Fibroblast of mammary gland (primary cell): ENCODE measurements around the gene GATA6.
A peak's percentile ranks its signal among the peaks of the same experiment; 100 is the strongest.

ENCODE experiments used
- DNase-seq: peaks from one replicate; pipeline ENCODE4 v3.0.0-alpha.2; 2010; ENCODE audit warnings: low read depth
- H3K4me3 ChIP-seq: 2 replicates; pipeline ENCODE4 v1.5.1; 2011; ENCODE audit warnings: low read depth, mild to moderate bottlenecking, low read length, moderate library complexity; ENCODE audit not compliant: control insufficient read depth
- TF ChIP-seq, protein P1 (sequence below): conservative IDR thresholded peaks from 2 replicates; pipeline ENCODE4 v1.5.1; 2011; ENCODE audit warnings: low read depth, low read length, inconsistent platforms; ENCODE audit not compliant: control insufficient read depth, insufficient read depth

The GATA6 gene

DNA sequence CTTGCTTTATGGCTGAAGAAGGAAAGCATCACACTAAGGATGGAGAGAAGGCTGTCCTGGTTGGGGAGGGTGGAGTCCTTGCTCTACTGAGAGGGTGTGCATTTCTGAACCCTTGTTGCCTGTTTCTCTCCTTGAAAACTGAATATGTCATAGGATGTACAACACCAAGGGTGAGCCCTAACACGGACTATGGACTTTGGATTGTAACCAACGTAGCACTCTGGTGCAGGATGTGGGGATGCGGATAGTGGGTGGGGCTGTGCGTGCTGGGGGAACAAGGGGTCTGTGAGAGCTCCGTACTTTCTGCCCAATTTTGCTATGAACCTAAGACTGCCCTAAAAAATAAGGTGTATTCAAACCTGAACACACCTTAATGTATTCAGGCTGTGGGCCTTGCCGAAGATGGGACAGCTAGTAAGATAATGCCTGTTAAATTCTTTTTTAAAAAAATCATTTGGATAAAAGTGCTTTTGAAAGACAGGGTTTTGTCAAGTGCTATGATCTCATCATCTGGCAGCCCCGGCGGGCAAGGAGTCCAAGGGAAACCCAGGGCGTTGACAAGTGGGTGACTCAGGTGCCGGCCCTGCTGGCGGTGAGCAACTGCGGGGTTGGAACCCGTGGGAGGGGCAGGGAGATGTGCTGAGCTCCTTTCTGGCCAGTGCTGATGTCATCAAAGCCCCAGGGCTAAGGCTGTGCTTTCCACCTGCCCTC lies 54.0 kb downstream of the GATA6 start:
- DNase-seq, result peak; percentile 96
- no peak overlapping the region for H3K4me3 ChIP-seq
- TF ChIP-seq, protein P1, sequence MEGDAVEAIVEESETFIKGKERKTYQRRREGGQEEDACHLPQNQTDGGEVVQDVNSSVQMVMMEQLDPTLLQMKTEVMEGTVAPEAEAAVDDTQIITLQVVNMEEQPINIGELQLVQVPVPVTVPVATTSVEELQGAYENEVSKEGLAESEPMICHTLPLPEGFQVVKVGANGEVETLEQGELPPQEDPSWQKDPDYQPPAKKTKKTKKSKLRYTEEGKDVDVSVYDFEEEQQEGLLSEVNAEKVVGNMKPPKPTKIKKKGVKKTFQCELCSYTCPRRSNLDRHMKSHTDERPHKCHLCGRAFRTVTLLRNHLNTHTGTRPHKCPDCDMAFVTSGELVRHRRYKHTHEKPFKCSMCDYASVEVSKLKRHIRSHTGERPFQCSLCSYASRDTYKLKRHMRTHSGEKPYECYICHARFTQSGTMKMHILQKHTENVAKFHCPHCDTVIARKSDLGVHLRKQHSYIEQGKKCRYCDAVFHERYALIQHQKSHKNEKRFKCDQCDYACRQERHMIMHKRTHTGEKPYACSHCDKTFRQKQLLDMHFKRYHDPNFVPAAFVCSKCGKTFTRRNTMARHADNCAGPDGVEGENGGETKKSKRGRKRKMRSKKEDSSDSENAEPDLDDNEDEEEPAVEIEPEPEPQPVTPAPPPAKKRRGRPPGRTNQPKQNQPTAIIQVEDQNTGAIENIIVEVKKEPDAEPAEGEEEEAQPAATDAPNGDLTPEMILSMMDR, result no peak

DNA sequence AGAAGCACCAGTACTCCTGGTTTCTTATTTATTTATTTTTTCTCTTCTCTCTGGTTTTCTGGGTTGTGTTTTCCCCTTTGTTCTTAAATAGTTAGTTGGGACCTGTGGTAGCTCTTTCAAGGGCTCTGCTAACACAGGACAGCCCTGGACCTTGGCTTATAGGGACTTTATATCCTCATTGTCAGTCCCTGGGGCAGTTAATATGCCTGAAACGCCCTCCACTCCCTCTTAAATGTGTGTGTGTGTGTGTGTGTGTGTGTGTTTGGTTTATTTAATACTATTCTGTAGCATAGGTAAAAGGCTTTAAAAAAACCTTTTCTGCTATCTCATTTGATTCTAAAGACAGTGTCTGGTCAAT lies 54.6 kb downstream of the GATA6 start:
- TF ChIP-seq, protein P1, result no peak
- no peak for DNase-seq
- no peak overlapping the region for H3K4me3 ChIP-seq

DNA sequence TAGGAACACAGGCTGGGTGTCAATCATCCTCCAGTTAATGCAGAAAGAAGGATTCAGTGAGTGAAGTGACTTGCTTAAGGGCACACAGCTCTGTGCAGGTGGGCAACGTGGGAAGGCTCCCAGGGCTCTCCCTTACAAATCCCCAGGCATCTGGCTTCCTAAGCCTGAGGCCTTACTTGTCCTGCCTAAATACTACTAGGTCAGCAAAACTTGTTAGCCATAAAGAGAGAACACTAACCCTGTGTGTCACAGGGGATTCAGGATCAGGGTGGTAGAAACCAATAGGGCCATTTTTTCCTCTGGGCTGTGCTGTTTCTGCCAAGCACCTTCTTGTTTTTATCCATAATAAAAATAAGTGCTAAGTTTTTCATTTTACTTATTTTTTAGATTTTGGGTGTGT lies 55.0 kb downstream of the GATA6 start:
- TF ChIP-seq, protein P1, result no peak
- H3K4me3 ChIP-seq, result no peak overlapping the region
- no peak for DNase-seq

DNA sequence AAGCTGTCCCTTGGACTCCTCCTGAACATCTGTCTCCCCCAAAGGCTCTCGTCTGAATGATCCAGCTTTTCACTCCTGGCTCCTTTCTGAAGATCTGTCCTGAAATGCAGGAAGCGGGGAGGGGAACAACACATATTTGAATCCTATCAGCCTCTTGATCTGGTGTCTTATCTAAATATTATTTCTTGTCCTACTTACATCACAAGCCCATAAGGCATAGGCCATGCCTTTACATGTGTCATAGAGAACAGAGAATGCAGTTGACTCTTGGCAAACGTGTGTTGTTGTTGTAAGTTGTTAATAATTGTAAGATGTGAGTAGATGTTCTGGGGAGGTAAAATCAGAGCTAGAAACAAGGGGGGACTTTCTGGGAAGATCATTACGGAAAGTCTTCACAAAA lies 57.4 kb downstream of the GATA6 start:
- TF ChIP-seq, protein P1, result no peak

GRCh38 chr18:22228976-22229375 lies 59.6 kb downstream of the GATA6 start:
- no peak overlapping the region for H3K4me3 ChIP-seq
- peak; percentile 81 for DNase-seq
- TF ChIP-seq, protein P1, result no peak

More for the DNA sequence above, 57.4 kb downstream of the GATA6 start:
- DNase-seq, result no peak
- H3K4me3 ChIP-seq, result no peak overlapping the region

DNA sequence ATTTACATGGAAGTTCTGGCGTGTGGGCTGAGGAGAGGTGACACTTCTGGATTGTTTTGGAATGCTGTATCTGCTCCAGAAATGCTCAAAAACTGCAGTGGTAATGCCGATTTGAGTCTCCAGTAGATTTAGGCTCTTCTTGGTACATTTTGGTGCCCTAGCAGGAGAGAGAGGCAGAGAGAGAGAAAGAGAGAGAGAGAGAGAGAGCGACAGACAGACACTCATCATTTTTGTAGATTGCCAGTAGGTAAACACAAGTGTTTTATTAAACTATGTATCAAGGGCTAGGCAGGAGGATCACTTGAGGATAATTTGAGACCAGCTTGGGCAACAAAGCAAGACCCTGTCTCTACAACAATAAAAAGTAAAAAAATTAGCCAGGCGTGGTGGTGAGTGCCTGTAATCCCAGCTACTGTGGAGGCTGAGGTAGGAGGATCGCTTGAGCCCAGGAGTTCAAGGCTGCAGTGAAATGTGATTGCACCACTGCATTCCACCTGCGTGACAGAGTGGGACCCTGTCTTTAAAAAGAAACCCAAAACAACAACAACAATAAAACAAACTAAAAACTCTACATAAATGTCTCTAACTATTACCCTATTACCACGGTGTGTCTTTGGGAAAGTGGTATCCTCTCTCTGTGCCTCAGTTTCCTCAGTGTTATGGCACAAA lies 60.2 kb downstream of the GATA6 start:
- no peak for DNase-seq
- no peak overlapping the region for H3K4me3 ChIP-seq
- TF ChIP-seq, protein P1, result no peak
